GM18526 (cell line): ENCODE results near the gene TNPO3.
A peak's percentile ranks its signal among the peaks of the same experiment; 100 is the strongest.

Source experiments
- POLR2A ChIP-seq: IDR thresholded peaks from 3 replicates; pipeline ENCODE4 v1.6.1; 2011; ENCODE audit not compliant: insufficient read length; ENCODE audit errors: extremely low read depth

Gene TNPO3

DNA sequence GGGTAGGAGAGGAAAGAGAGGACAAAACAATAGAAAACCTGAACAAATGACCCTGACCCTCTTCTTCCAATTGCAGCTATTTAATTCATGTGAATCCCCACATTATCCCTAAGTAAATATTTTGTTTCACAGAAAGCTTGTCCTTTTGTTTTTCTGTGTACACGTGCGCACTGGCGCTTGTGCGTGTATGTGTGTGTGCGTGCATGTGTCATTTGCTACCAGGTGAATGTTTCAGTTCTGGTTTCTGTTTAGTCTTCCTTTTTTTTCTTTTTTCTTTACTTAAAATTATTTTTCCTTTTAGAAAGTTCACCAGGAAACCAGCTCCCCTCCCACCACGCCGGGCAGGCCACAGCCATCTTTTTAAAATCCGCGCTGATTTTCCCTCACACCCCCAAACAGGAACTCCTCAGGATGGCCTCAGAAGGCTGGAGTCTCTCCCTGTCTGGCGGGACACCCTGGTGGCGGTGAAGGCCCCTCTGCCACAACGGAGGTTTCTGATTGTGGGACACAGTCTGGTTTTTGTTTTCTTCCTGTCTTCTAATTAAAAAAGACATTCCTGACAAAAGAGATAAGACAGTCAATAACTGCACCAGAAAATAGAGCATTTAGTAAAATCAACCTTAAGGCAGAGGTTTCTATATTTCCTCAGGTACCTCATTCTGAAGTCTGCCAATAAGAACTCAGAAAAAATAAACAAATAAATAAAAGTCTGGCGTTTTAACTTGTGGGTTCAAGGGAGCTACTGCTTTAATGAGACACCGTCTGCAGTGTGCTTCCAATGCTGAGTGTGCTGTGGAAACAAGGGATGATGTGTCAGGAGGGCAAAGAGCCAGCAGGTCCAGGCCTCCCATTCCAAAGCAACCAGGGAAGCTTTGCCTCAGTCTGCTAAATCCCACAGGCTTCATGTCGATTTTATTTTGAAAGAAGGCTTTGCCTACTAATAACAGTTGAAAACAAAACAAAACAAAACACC is 99.8 kb downstream of the TNPO3 start:
- no peak for TF ChIP-seq POLR2A

DNA sequence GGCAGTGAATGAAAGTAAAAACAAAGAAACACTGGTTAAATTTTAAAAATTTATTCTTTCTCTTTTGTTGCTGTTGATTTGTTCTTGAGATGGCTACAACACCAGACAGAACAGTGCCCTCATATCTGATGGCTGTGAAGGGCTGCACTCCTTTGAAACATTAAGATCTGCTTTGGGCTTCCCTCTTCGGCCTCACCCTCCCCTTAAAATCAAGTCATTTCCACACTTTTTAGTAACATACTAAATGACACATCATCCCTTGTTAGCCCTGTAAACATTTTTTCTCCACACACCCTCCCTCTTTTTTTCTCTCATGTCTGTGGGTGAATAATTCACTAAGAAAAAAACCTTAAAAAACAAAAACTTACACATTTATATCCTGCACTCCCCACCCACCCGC is 100.8 kb downstream of the TNPO3 start:
- no peak for TF ChIP-seq POLR2A

DNA sequence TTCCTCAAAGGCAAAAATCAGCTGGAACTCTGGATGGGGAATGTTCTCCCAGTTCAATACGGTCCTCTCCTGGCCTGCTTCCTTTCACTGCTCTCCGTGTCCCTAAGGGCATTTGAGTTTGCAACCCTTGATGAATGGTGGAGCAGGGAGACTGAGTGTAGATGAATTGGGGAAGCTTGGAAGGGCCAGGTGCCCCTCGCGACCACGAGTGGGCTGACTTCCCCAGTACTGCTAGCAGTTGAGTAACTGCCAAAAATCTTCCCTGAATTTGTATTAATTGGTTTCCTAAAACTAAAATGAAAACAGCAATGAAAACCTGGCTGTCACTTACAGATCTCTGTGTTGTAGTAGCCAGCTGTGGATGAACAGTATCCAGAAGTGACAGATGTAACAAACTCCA is 103.6 kb downstream of the TNPO3 start:
- TF ChIP-seq POLR2A, result no peak

DNA sequence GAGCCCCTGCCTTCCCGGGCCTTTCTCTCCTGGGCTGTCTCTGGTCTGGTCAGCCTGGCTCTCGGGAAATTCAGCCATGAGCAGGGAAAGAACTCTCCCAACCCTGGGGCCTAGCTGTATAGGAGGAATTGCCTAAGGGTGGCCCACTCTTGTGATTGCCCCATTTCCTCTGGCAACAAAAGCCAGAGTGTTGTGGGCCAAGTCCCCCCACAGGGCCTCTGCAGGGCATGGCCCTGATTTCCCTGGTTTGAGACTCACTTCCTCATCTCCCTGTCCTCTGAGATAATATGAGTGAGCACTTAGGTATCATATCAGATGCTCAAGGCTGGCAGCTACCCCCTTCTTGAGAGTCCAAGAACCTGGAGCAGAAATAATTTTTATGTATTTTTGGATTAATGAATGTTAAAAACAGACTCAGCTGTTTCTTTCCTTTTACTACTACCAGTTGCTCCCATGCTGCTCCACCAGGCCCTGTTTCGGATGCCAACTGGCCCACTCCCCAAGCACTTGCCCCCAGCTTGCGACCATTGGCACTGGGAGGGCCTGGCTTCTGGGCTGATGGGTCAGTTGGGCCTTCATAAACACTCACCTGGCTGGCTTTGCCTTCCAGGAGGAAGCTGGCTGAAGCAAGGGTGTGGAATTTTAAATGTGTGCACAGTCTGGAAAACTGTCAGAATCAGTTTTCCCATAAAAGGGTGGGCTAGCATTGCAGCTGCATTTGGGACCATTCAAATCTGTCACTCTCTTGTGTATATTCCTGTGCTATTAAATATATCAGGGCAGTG is 105.7 kb downstream of the TNPO3 start:
- TF ChIP-seq POLR2A, result no peak

DNA sequence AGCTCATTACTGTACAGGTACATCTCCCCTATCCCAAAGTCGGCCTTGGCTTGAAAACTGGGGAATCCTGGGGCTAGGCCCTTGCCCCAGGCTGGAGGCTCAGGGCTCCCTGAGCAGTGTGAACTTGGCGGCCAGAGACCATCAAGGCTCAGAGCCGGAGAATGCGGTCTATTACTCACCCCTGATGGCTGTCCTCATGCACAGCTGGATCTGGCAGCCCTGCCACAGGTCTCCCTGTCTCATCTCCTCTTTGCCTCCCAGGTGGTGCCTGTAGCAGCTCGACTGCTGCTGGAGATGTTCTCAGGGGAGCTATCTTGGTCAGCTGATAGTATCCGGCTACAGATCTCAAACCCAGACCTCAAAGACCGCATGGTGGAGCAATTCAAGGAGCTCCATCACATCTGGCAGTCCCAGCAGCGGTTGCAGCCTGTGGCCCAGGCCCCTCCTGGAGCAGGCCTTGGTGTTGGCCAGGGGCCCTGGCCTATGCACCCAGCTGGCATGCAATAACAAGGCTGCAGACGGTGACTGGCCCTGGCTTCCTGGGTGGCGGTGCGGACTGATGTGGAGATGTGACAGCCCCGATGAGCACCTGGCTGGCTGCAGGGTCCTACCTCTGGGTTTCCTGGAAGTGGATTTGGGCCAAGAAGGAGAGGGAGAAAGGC is 106.5 kb downstream of the TNPO3 start:
- peak; percentile 27 for TF ChIP-seq POLR2A

DNA sequence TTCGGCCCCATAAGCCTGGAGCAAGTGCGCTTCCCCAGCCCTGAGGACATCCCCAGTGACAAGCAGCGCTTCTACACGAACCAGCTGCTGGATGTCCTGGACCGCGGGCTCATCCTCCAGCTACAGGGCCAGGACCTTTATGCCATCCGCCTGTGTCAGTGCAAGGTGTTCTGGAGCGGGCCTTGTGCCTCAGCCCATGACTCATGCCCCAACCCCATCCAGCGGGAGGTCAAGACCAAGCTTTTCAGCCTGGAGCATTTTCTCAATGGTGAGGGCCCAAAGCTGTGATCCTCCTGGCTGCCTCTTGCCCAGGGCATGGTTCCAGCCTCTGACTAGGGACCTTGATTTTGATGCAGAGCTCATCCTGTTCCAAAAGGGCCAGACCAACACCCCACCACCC is 107.1 kb downstream of the TNPO3 start:
- no peak for TF ChIP-seq POLR2A

DNA sequence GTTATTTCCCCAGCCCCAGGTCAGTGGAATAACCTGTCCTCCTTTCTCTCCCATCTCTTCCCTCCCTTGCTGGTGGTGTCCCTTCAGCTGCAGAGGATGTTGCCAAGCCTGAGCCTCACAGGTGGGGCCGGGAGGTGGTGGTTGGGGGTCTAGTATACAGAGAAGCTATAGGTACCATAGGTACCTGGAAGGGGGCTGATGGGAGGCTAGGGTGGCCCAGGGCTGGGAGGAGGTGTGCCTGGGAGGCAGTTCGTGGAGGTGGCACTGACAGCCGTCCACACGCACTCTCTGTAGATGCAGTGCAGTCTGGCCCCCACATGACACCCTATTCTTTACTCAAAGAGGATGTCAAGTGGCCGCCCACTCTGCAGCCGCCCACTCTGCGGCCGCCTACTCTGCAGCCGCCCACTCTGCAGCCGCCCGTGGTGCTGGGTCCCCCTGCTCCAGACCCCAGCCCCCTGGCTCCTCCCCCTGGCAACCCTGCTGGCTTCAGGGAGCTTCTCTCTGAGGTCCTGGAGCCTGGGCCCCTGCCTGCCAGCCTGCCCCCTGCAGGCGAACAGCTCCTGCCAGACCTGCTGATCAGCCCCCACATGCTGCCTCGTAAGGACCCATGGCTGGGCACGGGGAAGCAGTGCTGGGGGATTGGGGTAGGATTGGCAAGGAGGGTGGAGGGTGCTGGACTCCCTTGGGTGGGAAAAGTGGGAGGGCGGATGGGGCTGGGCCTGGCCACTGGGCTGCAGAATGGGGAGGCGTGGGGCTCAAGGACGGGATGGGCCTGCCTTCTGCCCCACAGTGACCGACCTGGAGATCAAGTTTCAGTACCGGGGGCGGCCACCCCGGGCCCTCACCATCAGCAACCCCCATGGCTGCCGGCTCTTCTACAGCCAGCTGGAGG is 107.7 kb downstream of the TNPO3 start:
- no peak for TF ChIP-seq POLR2A

DNA sequence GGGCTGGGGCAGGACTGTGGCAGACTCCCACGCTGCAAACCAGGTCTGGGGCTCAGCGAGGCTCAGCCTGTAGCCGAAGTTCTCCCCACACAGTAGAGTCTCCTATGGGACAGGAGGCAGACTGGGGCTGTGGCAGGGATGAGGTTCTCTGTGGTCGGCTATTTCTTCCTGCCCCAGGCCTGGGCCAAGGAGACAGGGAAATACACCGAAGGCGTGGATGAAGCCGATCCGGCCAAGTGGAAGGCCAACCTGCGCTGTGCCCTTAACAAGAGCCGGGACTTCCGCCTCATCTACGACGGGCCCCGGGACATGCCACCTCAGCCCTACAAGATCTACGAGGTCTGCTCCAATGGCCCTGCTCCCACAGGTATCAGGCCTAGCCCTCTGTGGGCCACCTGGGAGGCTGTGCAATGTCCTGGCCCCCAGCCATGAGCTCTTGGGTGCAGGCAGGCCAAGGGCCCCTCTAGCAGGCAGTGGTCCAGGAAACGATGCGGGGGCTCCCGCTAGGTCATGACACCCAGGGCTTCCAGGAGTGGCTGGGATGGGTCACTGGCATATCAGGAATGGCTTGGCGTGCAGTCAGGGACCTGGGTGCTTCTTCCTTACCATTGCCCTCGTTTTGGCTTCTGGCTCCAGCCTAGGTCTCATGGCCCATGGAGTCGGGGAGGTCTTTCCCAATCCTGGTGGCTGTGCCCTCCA is 109.1 kb downstream of the TNPO3 start:
- no peak for TF ChIP-seq POLR2A

DNA sequence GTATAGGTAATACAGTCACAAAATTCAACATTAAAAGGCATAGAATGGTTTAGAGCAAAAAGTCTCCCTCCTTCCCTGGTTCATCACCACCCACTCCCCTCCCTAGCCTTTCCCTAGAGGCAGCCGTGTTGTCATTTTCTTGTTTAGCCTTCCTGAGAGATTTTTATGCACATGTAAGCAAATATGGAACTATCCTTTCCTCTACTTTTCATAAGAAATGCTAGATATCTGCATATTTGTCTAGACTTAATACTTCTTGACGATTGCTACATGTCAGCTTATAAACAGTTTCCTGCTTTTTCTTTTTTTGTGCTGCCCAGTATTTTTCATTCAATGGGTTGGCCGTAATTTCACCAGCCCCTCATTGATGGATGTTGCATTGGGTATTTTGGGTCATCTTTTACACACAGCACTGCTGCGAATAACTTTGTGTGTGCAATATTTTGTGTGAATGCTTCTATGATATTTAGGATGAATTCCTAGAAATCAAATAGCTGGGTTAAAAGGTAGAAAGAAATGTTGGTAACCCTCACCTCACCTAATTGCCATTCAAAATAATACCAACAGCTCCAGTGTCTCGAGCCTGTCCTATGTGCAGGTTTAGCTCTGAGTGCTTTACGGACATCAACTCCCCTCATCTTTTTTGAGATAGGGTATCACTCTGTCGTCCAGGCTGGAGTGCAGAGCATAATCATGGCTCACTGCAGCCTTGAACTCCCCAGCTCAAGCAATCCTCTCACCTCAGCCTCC is 110.2 kb downstream of the TNPO3 start:
- TF ChIP-seq POLR2A, result no peak

DNA sequence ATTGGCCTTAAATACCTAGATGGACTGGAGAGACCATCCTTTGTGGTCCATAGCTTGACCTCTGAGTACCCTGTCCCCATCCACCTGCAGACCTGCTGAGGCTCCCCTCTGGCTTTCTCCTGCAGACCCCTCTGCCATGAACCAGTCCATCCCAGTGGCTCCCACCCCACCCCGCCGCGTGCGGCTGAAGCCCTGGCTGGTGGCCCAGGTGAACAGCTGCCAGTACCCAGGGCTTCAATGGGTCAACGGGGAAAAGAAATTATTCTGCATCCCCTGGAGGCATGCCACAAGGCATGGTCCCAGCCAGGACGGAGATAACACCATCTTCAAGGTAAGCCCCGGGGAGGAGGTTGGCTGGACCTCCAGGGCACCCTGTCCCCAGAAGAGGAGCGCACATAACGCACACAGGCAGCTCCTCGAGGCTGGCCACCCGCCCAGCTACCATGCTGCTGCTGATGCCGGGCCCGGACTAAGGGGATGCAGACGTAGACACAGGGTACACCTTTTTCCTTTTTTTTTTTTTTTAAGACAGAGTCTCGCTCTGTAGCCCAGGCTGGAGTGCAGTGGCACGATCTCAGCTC is 112.9 kb downstream of the TNPO3 start:
- TF ChIP-seq POLR2A, result no peak

DNA sequence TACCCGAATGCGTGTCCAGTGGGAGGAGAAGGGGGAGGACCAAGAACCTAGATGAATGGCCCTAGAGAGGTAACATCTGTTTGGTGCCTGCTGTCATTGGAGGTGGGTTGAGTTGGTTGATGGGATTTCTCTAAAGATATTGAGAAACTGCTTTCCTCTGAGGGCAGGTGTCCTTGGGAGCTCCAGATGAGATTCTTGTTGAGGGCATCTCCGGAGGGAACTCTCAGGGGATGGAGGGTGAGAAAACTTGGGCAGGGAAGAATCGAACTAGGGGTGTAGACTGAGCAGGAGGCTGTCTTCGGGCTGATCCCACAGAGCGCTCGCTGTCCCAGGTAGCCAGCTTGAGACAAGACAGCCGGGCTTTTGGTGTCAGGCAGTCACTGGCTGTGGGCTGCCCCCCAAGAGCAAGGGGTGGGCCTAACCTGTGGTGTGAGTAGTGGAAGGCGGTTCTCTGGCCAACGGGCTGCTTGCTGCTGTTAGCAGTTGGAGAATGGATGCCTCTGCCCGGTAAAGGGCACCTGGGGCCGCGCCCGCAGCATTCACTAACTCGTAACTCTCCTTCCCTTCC is 113.5 kb downstream of the TNPO3 start:
- TF ChIP-seq POLR2A, result no peak

DNA sequence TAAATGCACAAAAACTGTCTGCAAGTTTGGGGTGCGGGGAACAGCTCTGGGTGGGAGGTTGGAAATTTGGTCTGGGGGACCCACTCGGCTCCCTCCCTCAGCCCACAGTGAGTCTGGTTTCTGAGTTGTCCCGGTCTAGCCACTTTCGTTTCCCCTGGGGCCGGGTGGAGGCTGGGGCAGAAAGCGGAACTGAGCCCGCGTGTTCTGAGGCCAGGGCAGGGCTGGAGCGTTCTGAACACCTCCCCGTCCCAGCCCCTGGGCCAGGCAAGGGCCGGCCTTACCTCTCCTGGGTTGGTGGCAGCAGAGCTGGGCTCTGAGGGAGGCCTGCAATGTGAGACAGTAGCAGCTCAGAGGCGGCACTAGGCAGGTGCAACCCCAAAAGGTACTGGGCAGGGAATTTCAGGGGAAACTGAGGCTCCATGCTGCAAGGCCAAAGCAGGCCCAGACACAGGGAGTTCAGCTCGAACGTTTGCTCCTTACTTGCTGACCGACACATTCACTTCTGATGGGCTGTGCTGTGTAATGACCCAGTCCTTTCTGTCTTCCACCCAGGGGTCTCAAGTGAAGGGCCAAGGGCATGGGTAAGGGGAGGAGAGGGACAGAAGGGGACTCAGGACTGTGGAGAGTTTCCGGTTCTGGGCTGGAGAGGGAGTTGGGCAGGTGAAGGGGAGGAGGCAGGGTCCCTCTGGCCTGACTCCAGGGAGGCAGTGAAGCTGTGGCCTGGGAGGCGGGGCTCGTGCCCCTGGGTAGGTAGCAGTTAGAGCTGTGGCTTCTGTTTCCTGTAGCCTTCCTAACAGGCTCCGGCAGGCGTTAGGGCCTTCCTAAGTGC is 114.2 kb downstream of the TNPO3 start:
- TF ChIP-seq POLR2A, result peak; percentile 65
